Endodermal cell (in vitro differentiated cells): ENCODE measurements around the gene FEZF2. TPM values are rescaled to one million over a fixed set of nuclear protein-coding genes. Genes with fewer than 3 reads are reported as not detected.

Experiments
- DNase-seq: peaks from one replicate; pipeline ENCODE4 v3.0.0-alpha.2; 2017
- H3K27ac ChIP-seq: 2 replicates; pipeline ENCODE4 v1.5.1; 2013; ENCODE audit warnings: mild to moderate bottlenecking, low read depth, low read length, moderate library complexity
- H3K27me3 ChIP-seq: 2 replicates; pipeline ENCODE4 v1.6.1; 2013; ENCODE audit warnings: mild to moderate bottlenecking, low read length, moderate library complexity; ENCODE audit not compliant: insufficient read depth, control insufficient read depth, poor library complexity, severe bottlenecking
- H3K36me3 ChIP-seq: 2 replicates; pipeline ENCODE4 v1.7.0; 2013; ENCODE audit warnings: mild to moderate bottlenecking, low read length, moderate library complexity; ENCODE audit not compliant: control insufficient read depth, insufficient read depth
- H3K4me1 ChIP-seq: one replicate; pipeline ENCODE4 v1.7.0; 2013; ENCODE audit warnings: low read length; ENCODE audit not compliant: control insufficient read depth, insufficient read depth
- H3K4me3 ChIP-seq: 2 replicates; pipeline ENCODE4 v1.5.1; 2013; ENCODE audit warnings: mild to moderate bottlenecking, low read length, moderate library complexity
- H3K9ac ChIP-seq: 2 replicates; pipeline ENCODE4 v1.6.1; 2013; ENCODE audit warnings: mild to moderate bottlenecking, low read length, moderate library complexity; ENCODE audit not compliant: poor library complexity, severe bottlenecking; ENCODE audit errors: extremely low read depth
- H3K9me3 ChIP-seq: 2 replicates; pipeline ENCODE4 v1.6.1; 2013; ENCODE audit warnings: mild to moderate bottlenecking, low read length, moderate library complexity; ENCODE audit not compliant: control insufficient read depth
- H3K27ac Mint-ChIP-seq: 2 replicates; pipeline ENCODE4 v1.8.0; 2020; ENCODE audit warnings: mixed read lengths
- H3K27me3 Mint-ChIP-seq: 2 replicates; pipeline ENCODE4 v1.8.0; 2021; ENCODE audit warnings: mild to moderate bottlenecking, mixed read lengths; ENCODE audit not compliant: insufficient read depth
- H3K36me3 Mint-ChIP-seq: 2 replicates; pipeline ENCODE4 v1.8.0; 2020; ENCODE audit warnings: low read depth, mixed read lengths
- H3K4me1 Mint-ChIP-seq: 2 replicates; pipeline ENCODE4 v1.8.0; 2020; ENCODE audit warnings: mixed read lengths
- H3K4me3 Mint-ChIP-seq: 2 replicates; pipeline ENCODE4 v1.8.0; 2020; ENCODE audit warnings: mild to moderate bottlenecking, moderate library complexity, mixed read lengths
- H3K9me3 Mint-ChIP-seq: 2 replicates; pipeline ENCODE4 v1.8.0; 2020; ENCODE audit warnings: mild to moderate bottlenecking, mixed read lengths
- WGBS, 2 experiments: methylation state at CpG; one replicate each; pipeline versions ENCODE4 v1.1.5 to v1.1.7; 2013; ENCODE audit warnings: missing lambda C conversion rate in 2 of 2, mixed read lengths in 1 of 2; ENCODE audit not compliant: insufficient coverage in 1 of 2, insufficient read length in 1 of 2; 5-methylcytosine and 5-hydroxymethylcytosine counted together
- total RNA-seq, 2 donors: library from RNA; stranded (reverse); fragmentation: NEBNext Ultra II Directional in 1 of 2; extraction: Animal tissue kit (Norgen Biotek cat#: 25700) in 1 of 2; gene quantifications; 2 replicates in 1 of 2; 3 replicates in 1 of 2; pipeline ENCODE4 v1.2.1, GENCODE V29; 2021
- TF ChIP-seq, protein P1 (sequence below): fragments of 200-600 bp; sonication (generic); conservative IDR thresholded peaks from 2 replicates; pipeline ENCODE4 v1.5.0; 2021; ENCODE audit warnings: antibody characterized with exemption, mild to moderate bottlenecking

FEZF2 gene
- total RNA-seq, 2 donors from 2014 or later, result not detected

DNA sequence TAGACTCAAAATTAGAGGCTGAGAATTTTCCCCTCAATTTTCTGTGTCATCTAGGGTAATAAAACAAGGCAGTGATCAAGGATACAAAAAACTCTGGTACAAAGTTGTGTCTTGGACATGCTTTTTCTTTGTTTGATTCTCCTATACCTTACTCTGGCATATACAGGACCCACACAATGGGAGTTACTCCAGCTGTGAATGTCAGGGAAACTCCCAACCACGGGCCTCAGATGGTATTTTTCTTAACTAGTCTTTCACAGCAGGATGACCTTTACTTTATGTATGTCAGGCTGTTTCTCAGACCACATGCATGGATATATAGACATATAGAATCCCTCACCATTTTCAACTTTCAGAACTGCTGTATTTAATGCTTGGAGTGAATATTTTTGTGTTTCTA lies 41.3 kb downstream of the FEZF2 start:
- Mint-ChIP-seq H3K9me3 (no peaks in the 10 kb centered on the region), H3K27me3 (no peaks in the 10 kb centered on the region), H3K36me3 (no peaks in the 10 kb centered on the region), H3K4me3 (no peak overlapping the region), H3K27ac (no peak overlapping the region), H3K4me1 (peaks cover 16% of the 10 kb centered on the region)
- WGBS, 2 experiments, result 60 to 96% methylated on average over 1 of the region's 1 CpG
- no peaks in the 10 kb centered on the region for H3K36me3 ChIP-seq
- no peak for DNase-seq
- TF ChIP-seq, protein P1, sequence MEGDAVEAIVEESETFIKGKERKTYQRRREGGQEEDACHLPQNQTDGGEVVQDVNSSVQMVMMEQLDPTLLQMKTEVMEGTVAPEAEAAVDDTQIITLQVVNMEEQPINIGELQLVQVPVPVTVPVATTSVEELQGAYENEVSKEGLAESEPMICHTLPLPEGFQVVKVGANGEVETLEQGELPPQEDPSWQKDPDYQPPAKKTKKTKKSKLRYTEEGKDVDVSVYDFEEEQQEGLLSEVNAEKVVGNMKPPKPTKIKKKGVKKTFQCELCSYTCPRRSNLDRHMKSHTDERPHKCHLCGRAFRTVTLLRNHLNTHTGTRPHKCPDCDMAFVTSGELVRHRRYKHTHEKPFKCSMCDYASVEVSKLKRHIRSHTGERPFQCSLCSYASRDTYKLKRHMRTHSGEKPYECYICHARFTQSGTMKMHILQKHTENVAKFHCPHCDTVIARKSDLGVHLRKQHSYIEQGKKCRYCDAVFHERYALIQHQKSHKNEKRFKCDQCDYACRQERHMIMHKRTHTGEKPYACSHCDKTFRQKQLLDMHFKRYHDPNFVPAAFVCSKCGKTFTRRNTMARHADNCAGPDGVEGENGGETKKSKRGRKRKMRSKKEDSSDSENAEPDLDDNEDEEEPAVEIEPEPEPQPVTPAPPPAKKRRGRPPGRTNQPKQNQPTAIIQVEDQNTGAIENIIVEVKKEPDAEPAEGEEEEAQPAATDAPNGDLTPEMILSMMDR, result no peak
- H3K9me3 ChIP-seq, result no peaks in the 10 kb centered on the region
- no peaks in the 10 kb centered on the region for H3K4me1 ChIP-seq
- H3K27ac ChIP-seq, result no peak overlapping the region
- no peak overlapping the region for H3K9ac ChIP-seq
- no peaks in the 10 kb centered on the region for H3K27me3 ChIP-seq
- H3K4me3 ChIP-seq, result no peak overlapping the region

DNA sequence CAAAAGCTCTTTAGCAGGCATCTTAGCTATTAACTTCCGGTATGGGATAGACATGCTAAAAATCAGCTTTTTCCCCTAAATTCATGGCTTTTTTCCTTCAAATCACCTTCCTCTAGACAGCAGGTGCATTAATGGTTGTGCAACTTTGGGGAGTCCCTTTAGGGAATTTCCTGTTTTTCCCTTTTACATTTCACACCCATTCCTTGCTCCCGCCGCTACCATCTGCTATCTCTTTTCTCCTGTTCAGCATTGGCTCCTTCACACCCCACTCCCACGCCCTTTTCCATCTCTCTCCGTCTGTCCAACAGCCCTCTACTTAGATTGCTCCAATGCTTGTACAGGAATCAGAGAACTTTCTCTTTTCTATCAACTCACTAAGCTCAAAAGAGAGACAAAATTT lies 43.4 kb downstream of the FEZF2 start:
- H3K27ac Mint-ChIP-seq, result no peak overlapping the region
- TF ChIP-seq, protein P1, result no peak
- no peaks in the 10 kb centered on the region for H3K9me3 ChIP-seq
- H3K27me3 ChIP-seq, result no peaks in the 10 kb centered on the region
- H3K4me3 Mint-ChIP-seq, result no peak overlapping the region
- H3K4me1 ChIP-seq, result no peaks in the 10 kb centered on the region
- H3K36me3 Mint-ChIP-seq, result no peaks in the 10 kb centered on the region
- H3K36me3 ChIP-seq, result no peaks in the 10 kb centered on the region
- no peak overlapping the region for H3K9ac ChIP-seq
- no peak for DNase-seq
- no peak overlapping the region for H3K27ac ChIP-seq
- no peaks in the 10 kb centered on the region for H3K27me3 Mint-ChIP-seq
- WGBS, 2 experiments, result 88 to 92% methylated on average over 3 to 5 of the region's 5 CpGs
- H3K9me3 Mint-ChIP-seq, result no peaks in the 10 kb centered on the region
- no peak overlapping the region for H3K4me3 ChIP-seq
- H3K4me1 Mint-ChIP-seq, result peaks cover 9% of the 10 kb centered on the region

DNA sequence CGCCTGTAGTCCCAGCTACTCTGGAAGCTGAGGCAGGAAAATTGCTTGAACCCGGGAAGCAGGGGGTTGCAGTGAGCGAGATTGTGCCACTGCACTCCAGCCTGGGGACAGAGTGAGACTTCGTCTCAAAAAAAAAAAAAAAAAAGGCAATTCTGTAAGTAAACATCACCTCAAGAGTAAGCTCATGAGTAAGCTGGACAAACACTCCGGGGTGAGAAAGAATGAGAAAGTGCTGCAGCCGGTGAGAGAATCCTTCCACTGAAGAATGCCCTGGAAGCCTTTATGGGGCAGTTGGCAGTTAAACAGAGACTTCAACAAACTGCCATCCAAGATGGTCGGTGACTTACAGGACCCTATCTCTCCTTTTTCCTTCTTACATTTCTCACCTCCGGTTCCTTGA lies 47.5 kb downstream of the FEZF2 start:
- no peaks in the 10 kb centered on the region for H3K9me3 Mint-ChIP-seq
- DNase-seq, result no peak
- no peaks in the 10 kb centered on the region for H3K36me3 Mint-ChIP-seq
- no peak overlapping the region for H3K27ac ChIP-seq
- no peak overlapping the region for H3K4me3 ChIP-seq
- no peak overlapping the region for H3K27ac Mint-ChIP-seq
- H3K4me1 Mint-ChIP-seq, result no peaks in the 10 kb centered on the region
- no peak overlapping the region for H3K4me3 Mint-ChIP-seq
- H3K27me3 Mint-ChIP-seq, result no peaks in the 10 kb centered on the region
- no peaks in the 10 kb centered on the region for H3K9me3 ChIP-seq
- 90 to 93% methylated on average over 6 to 8 of the region's 8 CpGs for WGBS, 2 experiments
- H3K36me3 ChIP-seq, result peaks cover 18% of the 10 kb centered on the region
- H3K9ac ChIP-seq, result no peak overlapping the region
- H3K4me1 ChIP-seq, result no peaks in the 10 kb centered on the region
- TF ChIP-seq, protein P1, result no peak
- H3K27me3 ChIP-seq, result no peaks in the 10 kb centered on the region
